Heart left ventricle (tissue), 16 donors: ENCODE data around the gene ROBO1. TPM values are rescaled to one million over a fixed set of nuclear protein-coding genes. Genes with fewer than 3 reads are reported as not detected.

Experiments used
- ATAC-seq, 4 donors: fragments of 200-7000 bp; cut with Tn5 transposase; one replicate each; pipeline ENCODE4 v1.9.1; 2020 to 2022; ENCODE audit warnings: moderate library complexity in 4 of 4, mild to moderate bottlenecking in 3 of 4, moderate number of reproducible peaks in 1 of 4
- DNase-seq, 5 donors: peaks; one replicate each; pipeline ENCODE4 v3.0.0-alpha.2; 2020
- H3K27ac ChIP-seq, 12 donors: fragments of 200-600 bp; sonication (generic) in 4 of 12; one replicate each; pipeline versions ENCODE4 v1.5.0 to v1.8.0; 2016 to 2022; ENCODE audit warnings: mild to moderate bottlenecking in 2 of 12
- H3K27me3 ChIP-seq, 9 donors: fragments of 200-600 bp; sonication (generic) in 2 of 9; one replicate each; pipeline versions ENCODE4 v1.5.1 to v1.8.0; 2016 to 2022; ENCODE audit warnings: mild to moderate bottlenecking in 3 of 9
- H3K36me3 ChIP-seq, 9 donors: fragments of 200-600 bp; sonication (generic) in 2 of 9; one replicate each; pipeline versions ENCODE4 v1.5.0 to v1.8.0; 2018 to 2022; ENCODE audit warnings: mild to moderate bottlenecking in 2 of 9
- H3K4me1 ChIP-seq, 12 donors: fragments of 200-600 bp; sonication (generic) in 4 of 12; one replicate each; pipeline versions ENCODE4 v1.5.0 to v1.8.0; 2016 to 2022; ENCODE audit warnings: mild to moderate bottlenecking in 3 of 12
- H3K4me3 ChIP-seq, 12 donors: fragments of 200-600 bp; sonication (generic) in 4 of 12; one replicate each; pipeline versions ENCODE4 v1.5.0 to v1.8.0; 2017 to 2022; ENCODE audit warnings: mild to moderate bottlenecking in 9 of 12, moderate library complexity in 4 of 12
- H3K9me3 ChIP-seq, 12 donors: fragments of 200-600 bp; sonication (generic) in 4 of 12; one replicate each; pipeline versions ENCODE4 v1.5.0 to v1.8.0; 2016 to 2022; ENCODE audit warnings: mild to moderate bottlenecking in 1 of 12
- POLR2A ChIP-seq, 2 donors: fragments of 450-650 bp; IDR thresholded peaks; one replicate each; pipeline ENCODE4 v1.6.1; 2017; ENCODE audit warnings: antibody characterized with exemption in 2 of 2, mild to moderate bottlenecking in 2 of 2, moderate library complexity in 2 of 2
- WGBS, 4 donors: extraction: QIAGEN DNeasy Blood & Tissue Kit in 2 of 4; methylation state at CpG; one replicate each; pipeline versions ENCODE4 v1.1.5 to v1.1.7; 2013 to 2018; 5-methylcytosine and 5-hydroxymethylcytosine counted together
- intact Hi-C, 10 donors: fragments of 100-400 bp; cut with DNase I; formaldehyde crosslinking; loops; one replicate each; pipeline versions ENCODE4 v1.11.1 to v1.14.2; 2022
- polyA plus RNA-seq, 2 donors: library from polyadenylated mRNA; stranded (reverse); fragments of 200-250 nt; gene quantifications; one replicate each; pipeline ENCODE4 v1.2.3, GENCODE V29; 2013
- total RNA-seq, 9 donors: library from RNA; depleted of rRNA in 2 of 9; stranded (reverse); fragments of >200 nt in 2 of 9; fragmentation: NEBNext Ultra II Directional in 3 of 9; extraction: Animal tissue kit (Norgen Biotek cat#: 25700) in 3 of 9; gene quantifications; one replicate each; pipeline versions ENCODE4 v1.1.0 to v1.2.4, GENCODE V29; 2016 to 2023
- TF ChIP-seq, protein P1 (sequence below), 12 donors: fragments of 200-600 bp; sonication (generic) in 4 of 12; IDR thresholded peaks; one replicate each; pipeline versions ENCODE4 v1.5.0 to v1.8.0; 2018 to 2022; ENCODE audit warnings: antibody characterized with exemption in 12 of 12, mild to moderate bottlenecking in 5 of 12
- donor health status: ischemic (EF 13 %, LVEDD 7.1; RV severe dilation, severe dysfunction).
- donor health status: healthy with polysubstance abuse.
- donor health status: DM: no; HTN: yes; CAD: no.
- donor health status: DM: no; HTN: no; CAD: no.
- donor health status: ischemic (EF 25% LVEDD 6.9; RV normal size, moderate dysfunction).
- donor health status: ischemic (EF 25% LVEDD 5.7; RV mildly dilated, moderate dysfunction).
- donor health status: healthy.
- donor health status: DM: yes; HTN: yes; CAD: no.
- donor health status: ischemic (EF 35%, LVEDD 5.7; RV mildly dilated, moderate dysfunction).
- donor health status: nonischemic (EF 11% LVEDD 7.7; RV severe dilation, severe dysfunction).
- donor health status: DM: yes; HTN: yes; CAD: no.
- donor health status: PGD.
- donor health status: ischemic (EF 29% LVEDD 5.4; RV normal size, mild dysfunction).
- donor health status: nonischemic (EF 23%, LVEDD 6.1; RV moderate dilation, normal function).

Gene ROBO1
- total and polyA plus RNA-seq, 11 donors: 1.4 to 14.8 (median 5.7) TPM

GRCh38 chr3:79564192-79564591 is 203.6 kb downstream of the ROBO1 start:
- intact Hi-C loops: loop anchor here in 1 of 10 donors (10.0 kb wide), 1 partner anchor 59 kb away; no protein-coding TSS in a partner anchor
- DNase-seq (no peak), ATAC-seq (peak in 3 of 4 donors; percentile 70 to 83 (median 77))
- no peak for TF ChIP-seq POLR2A (IDR thresholded peaks at IDR 0.05)
- TF ChIP-seq, protein P1, sequence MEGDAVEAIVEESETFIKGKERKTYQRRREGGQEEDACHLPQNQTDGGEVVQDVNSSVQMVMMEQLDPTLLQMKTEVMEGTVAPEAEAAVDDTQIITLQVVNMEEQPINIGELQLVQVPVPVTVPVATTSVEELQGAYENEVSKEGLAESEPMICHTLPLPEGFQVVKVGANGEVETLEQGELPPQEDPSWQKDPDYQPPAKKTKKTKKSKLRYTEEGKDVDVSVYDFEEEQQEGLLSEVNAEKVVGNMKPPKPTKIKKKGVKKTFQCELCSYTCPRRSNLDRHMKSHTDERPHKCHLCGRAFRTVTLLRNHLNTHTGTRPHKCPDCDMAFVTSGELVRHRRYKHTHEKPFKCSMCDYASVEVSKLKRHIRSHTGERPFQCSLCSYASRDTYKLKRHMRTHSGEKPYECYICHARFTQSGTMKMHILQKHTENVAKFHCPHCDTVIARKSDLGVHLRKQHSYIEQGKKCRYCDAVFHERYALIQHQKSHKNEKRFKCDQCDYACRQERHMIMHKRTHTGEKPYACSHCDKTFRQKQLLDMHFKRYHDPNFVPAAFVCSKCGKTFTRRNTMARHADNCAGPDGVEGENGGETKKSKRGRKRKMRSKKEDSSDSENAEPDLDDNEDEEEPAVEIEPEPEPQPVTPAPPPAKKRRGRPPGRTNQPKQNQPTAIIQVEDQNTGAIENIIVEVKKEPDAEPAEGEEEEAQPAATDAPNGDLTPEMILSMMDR (IDR thresholded peaks at IDR 0.05): no peak
- H3K9me3 ChIP-seq: peaks cover 0 to 8% (median 0%) of the 10 kb centered on the region in 12 donors
- WGBS, 4 donors: 0 to 28% (median 22%) methylated on average over 1 of the region's 1 CpG
- no peak overlapping the region for H3K27ac ChIP-seq
- H3K27me3 ChIP-seq: no peaks in the 10 kb centered on the region
- no peak overlapping the region for H3K4me3 ChIP-seq
- H3K4me1 ChIP-seq: no peaks in the 10 kb centered on the region
- no peaks in the 10 kb centered on the region for H3K36me3 ChIP-seq

DNA sequence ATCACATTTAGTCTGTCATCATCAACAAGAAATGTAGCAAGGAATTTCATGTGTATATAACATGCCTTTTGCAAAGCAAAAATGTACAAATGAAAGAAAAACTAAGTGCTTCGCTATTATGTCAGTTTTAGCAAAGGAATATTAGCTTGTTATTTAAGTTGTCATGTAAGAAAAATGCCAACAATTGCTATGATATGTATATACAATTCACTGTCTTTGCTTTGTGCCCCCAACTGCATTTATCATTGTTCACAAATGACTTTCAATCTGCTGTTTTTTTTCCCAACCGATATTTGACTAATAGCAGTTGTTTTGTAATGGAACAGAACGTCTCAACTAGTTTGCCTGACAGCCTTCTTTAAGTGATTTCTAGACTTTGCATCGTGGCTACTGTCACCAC is 207.1 kb downstream of the ROBO1 start:
- 66 to 82% (median 74%) methylated on average over 4 of the region's 4 CpGs for WGBS, 4 donors
- intact Hi-C loops: loop anchor here in 1 of 10 donors (10.0 kb wide), 1 partner anchor 56 kb away; no protein-coding TSS in a partner anchor
- Histone ChIP-seq H3K4me3 (no peak overlapping the region), H3K36me3 (no peaks in the 10 kb centered on the region), H3K4me1 (no peaks in the 10 kb centered on the region), H3K27me3 (no peaks in the 10 kb centered on the region), H3K27ac (no peak overlapping the region), H3K9me3 (peaks cover 0 to 5% (median 0%) of the 10 kb centered on the region in 12 donors)
- ATAC-seq (no peak), DNase-seq (no peak)
- no peak for TF ChIP-seq POLR2A (IDR thresholded peaks at IDR 0.05)
- TF ChIP-seq, protein P1 (IDR thresholded peaks at IDR 0.05): no peak

GRCh38 chr3:79558943-79559342 is 208.9 kb downstream of the ROBO1 start:
- intact Hi-C loops: no loop called here
- H3K36me3 ChIP-seq: no peaks in the 10 kb centered on the region
- H3K27me3 ChIP-seq: no peaks in the 10 kb centered on the region
- WGBS, 4 donors: 61 to 68% (median 68%) methylated on average over 6 of the region's 6 CpGs
- no peak for DNase-seq
- no peak for ATAC-seq
- no peak overlapping the region for H3K27ac ChIP-seq
- peaks cover 0 to 5% (median 0%) of the 10 kb centered on the region in 12 donors for H3K9me3 ChIP-seq
- TF ChIP-seq, protein P1 (IDR thresholded peaks at IDR 0.05): no peak
- no peak for TF ChIP-seq POLR2A (IDR thresholded peaks at IDR 0.05)
- H3K4me3 ChIP-seq: no peak overlapping the region
- H3K4me1 ChIP-seq: no peaks in the 10 kb centered on the region

GRCh38 chr3:79555655-79556054 is 212.1 kb downstream of the ROBO1 start:
- TF ChIP-seq, protein P1 (IDR thresholded peaks at IDR 0.05): no peak
- no peak for TF ChIP-seq POLR2A (IDR thresholded peaks at IDR 0.05)
- Histone ChIP-seq H3K9me3 (peaks cover 0 to 5% (median 0%) of the 10 kb centered on the region in 12 donors), H3K36me3 (no peaks in the 10 kb centered on the region), H3K4me1 (no peaks in the 10 kb centered on the region), H3K4me3 (no peak overlapping the region), H3K27ac (no peak overlapping the region), H3K27me3 (no peaks in the 10 kb centered on the region)
- 64 to 83% (median 71%) methylated on average over 1 of the region's 1 CpG for WGBS, 4 donors
- ATAC-seq (no peak), DNase-seq (no peak)
- intact Hi-C loops: no loop called here
